Type B pancreatic cell (in vitro differentiated cells): ENCODE data around the gene DTNB. TPM values are rescaled to one million over a fixed set of nuclear protein-coding genes. Genes with fewer than 3 reads are reported as not detected.
A peak's percentile ranks its signal among the peaks of the same experiment; 100 is the strongest.

Source experiments
- DNase-seq: peaks from one replicate; pipeline ENCODE4 v3.0.0; 2021; ENCODE audit warnings: mixed read lengths; ENCODE audit not compliant: unreplicated experiment; ENCODE audit errors: extremely low spot score
- H3K27ac Mint-ChIP-seq: 2 replicates; pipeline ENCODE4 v1.8.0; 2021; ENCODE audit warnings: mild to moderate bottlenecking, mixed read lengths
- H3K27me3 Mint-ChIP-seq: 2 replicates; pipeline ENCODE4 v1.8.0; 2021; ENCODE audit warnings: mixed read lengths
- H3K36me3 Mint-ChIP-seq: 2 replicates; pipeline ENCODE4 v1.8.0; 2021; ENCODE audit warnings: mixed read lengths
- H3K4me1 Mint-ChIP-seq: one replicate; pipeline ENCODE4 v1.8.0; 2021; ENCODE audit warnings: mixed read lengths; ENCODE audit not compliant: unreplicated experiment
- H3K4me3 Mint-ChIP-seq: 2 replicates; pipeline ENCODE4 v1.8.0; 2021; ENCODE audit warnings: mild to moderate bottlenecking, mixed read lengths
- H3K9me3 Mint-ChIP-seq: 2 replicates; pipeline ENCODE4 v1.8.0; 2021; ENCODE audit warnings: mixed read lengths
- CTCF ChIP-seq: fragments of 200-600 bp; sonication (generic); conservative IDR thresholded peaks from 2 replicates; pipeline ENCODE4 v1.5.0; 2021; ENCODE audit warnings: antibody characterized with exemption, mild to moderate bottlenecking
- total RNA-seq: library from RNA; stranded (reverse); gene quantifications from 2 replicates; pipeline ENCODE4 v1.2.1, GENCODE V29; 2021; ENCODE audit warnings: low replicate concordance

The DTNB gene
- total RNA-seq, 1 donor from 2014 or later, result 28.6 TPM

DNA sequence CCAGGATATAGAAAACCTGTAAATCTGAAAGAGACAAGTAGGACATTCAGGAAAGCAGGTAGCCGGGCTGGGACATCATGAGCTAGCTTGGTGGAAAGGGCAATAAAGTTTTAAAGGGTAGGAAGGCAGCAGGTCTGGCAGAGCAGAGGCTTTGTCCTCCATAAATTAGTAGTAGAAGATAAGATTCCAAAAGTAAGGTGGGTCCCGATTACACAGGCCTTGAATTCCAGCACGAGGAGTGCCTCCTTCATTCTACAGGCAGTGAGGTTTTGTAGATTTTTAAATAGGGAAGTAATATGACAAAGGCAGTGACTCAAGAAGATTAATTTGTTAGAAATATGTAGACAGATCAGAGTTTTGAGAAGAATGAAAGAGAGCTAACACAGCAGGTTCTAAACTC is 160.7 kb downstream of the DTNB start:
- Mint-ChIP-seq H3K9me3 (peaks cover 4% of the 10 kb centered on the region), H3K27ac (peak overlapping the region; percentile 99)

GRCh38 chr2:25506226-25506625 is 167.2 kb downstream of the DTNB start:
- H3K4me1 Mint-ChIP-seq, result no peaks in the 10 kb centered on the region
- no peak overlapping the region for H3K27ac Mint-ChIP-seq
- H3K27me3 Mint-ChIP-seq, result no peaks in the 10 kb centered on the region
- no peaks in the 10 kb centered on the region for H3K9me3 Mint-ChIP-seq
- H3K36me3 Mint-ChIP-seq, result peaks cover 7% of the 10 kb centered on the region
- H3K4me3 Mint-ChIP-seq, result no peak overlapping the region
- no peak for TF ChIP-seq CTCF
- DNase-seq, result no peak

More for the DNA sequence above, 160.7 kb downstream of the DTNB start:
- Mint-ChIP-seq H3K27me3 (no peaks in the 10 kb centered on the region), H3K4me1 (peaks cover 13% of the 10 kb centered on the region), H3K36me3 (peaks cover 23% of the 10 kb centered on the region), H3K4me3 (peak overlapping the region; percentile 76)
- TF ChIP-seq CTCF, result no peak
- no peak for DNase-seq

DNA sequence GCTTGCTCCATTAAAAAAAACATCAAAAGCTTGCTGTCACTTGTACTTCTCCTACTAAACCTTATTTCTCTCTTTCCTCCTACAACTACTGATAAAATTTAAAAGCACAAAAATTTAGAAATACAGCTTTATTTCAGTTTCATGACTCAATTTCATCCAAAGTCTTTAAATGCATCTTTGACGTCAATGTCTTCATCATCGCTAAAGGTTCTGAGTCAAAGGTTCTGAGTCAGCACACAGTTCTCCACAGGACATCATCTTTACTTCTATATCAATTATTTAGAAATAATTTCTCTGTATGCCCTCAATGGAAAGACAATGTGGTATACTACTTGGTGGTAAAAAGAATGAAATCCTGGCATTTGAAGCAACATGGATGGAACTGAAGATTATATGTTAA is 167.8 kb downstream of the DTNB start:
- no peak for DNase-seq
- H3K27me3 Mint-ChIP-seq, result no peaks in the 10 kb centered on the region
- no peak overlapping the region for H3K27ac Mint-ChIP-seq
- no peak overlapping the region for H3K4me3 Mint-ChIP-seq
- TF ChIP-seq CTCF, result no peak
- H3K9me3 Mint-ChIP-seq, result no peaks in the 10 kb centered on the region
- H3K36me3 Mint-ChIP-seq, result peaks cover 9% of the 10 kb centered on the region
- H3K4me1 Mint-ChIP-seq, result no peaks in the 10 kb centered on the region

- H3K4me3 Mint-ChIP-seq, result no peak overlapping the region
- no peak for TF ChIP-seq CTCF
- H3K4me1 Mint-ChIP-seq, result no peaks in the 10 kb centered on the region
- H3K36me3 Mint-ChIP-seq, result peaks cover 12% of the 10 kb centered on the region
- H3K9me3 Mint-ChIP-seq, result no peaks in the 10 kb centered on the region
- H3K27me3 Mint-ChIP-seq, result no peaks in the 10 kb centered on the region
- DNase-seq, result no peak
- H3K27ac Mint-ChIP-seq, result no peak overlapping the region
These were observed 168.2 kb downstream of the DTNB start for GRCh38 chr2:25505182-25505581.

GRCh38 chr2:25504266-25504665 is 169.1 kb downstream of the DTNB start:
- Mint-ChIP-seq H3K27me3 (no peaks in the 10 kb centered on the region), H3K36me3 (peaks cover 9% of the 10 kb centered on the region), H3K9me3 (no peaks in the 10 kb centered on the region), H3K4me3 (no peak overlapping the region), H3K27ac (no peak overlapping the region), H3K4me1 (no peaks in the 10 kb centered on the region)
- DNase-seq, result no peak
- no peak for TF ChIP-seq CTCF

DNA sequence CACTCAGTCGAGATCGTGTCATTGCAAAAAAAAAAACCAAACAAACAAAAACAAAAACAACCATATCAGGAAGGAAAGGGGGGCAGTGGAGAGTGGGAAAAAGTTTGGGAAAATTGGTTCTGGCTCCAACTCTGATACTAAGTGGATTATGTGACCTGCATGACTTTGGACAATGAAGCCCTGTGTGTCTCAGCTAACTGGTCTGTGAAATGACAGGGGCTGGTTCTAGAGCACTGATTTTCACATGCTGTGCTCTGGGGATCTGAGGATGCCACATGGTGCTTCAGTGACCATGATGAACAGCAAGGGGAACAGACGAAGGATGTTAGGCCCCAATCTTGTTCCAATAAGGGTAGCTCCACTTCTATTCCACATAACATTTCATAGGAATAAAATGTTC is 174.2 kb downstream of the DTNB start:
- no peak overlapping the region for H3K4me3 Mint-ChIP-seq
- peaks cover 4% of the 10 kb centered on the region for H3K36me3 Mint-ChIP-seq
- no peak overlapping the region for H3K27ac Mint-ChIP-seq
- DNase-seq, result no peak
- H3K9me3 Mint-ChIP-seq, result no peaks in the 10 kb centered on the region
- no peak for TF ChIP-seq CTCF
- no peaks in the 10 kb centered on the region for H3K4me1 Mint-ChIP-seq
- no peaks in the 10 kb centered on the region for H3K27me3 Mint-ChIP-seq
